Measurements from ENCODE around the gene CDK8.
"Not testable (repeated sequence)": the region's sequence is repeated elsewhere in the genome, so short reads cannot be mapped to it uniquely, and the experiment has no call there.

DNA sequence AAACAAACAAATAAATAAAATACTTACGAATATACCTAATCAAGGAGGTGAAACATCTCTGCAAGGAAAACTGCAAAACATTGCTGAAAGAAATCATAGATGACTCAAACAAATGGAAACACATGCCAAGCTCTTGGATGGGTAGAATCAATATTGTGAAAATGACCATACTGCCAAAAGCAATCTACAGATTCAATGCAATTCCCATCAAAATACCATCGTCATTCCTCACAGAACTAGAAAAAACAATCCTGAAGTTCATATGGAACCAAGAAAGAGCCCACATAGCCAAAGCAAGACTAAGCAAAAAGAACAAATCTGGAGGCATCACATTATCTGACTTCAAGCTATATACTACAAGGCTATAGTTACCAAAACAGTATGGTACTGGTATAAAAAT lies 32.0 kb downstream of the CDK8 start:
- not testable (repeated sequence) for TF ChIP-seq CTCF (IDR thresholded peaks at IDR 0.05 in 4 of 5, conservative IDR thresholded peaks at IDR 0.05 in 1 of 5); POLR2A (IDR thresholded peaks at IDR 0.05)
